GM18505 (cell line): ENCODE measurements around the gene BMP4.

Source experiments
- ATAC-seq: cut with Tn5 transposase; IDR thresholded peaks from one replicate; pipeline ENCODE4 v1.9.1; 2021; ENCODE audit not compliant: unreplicated experiment
- POLR2A ChIP-seq: IDR thresholded peaks from 4 replicates; pipeline ENCODE4 v1.6.1; 2011; ENCODE audit warnings: borderline replicate concordance; ENCODE audit not compliant: insufficient read depth, insufficient read length; ENCODE audit errors: extremely low read depth

Gene BMP4

DNA sequence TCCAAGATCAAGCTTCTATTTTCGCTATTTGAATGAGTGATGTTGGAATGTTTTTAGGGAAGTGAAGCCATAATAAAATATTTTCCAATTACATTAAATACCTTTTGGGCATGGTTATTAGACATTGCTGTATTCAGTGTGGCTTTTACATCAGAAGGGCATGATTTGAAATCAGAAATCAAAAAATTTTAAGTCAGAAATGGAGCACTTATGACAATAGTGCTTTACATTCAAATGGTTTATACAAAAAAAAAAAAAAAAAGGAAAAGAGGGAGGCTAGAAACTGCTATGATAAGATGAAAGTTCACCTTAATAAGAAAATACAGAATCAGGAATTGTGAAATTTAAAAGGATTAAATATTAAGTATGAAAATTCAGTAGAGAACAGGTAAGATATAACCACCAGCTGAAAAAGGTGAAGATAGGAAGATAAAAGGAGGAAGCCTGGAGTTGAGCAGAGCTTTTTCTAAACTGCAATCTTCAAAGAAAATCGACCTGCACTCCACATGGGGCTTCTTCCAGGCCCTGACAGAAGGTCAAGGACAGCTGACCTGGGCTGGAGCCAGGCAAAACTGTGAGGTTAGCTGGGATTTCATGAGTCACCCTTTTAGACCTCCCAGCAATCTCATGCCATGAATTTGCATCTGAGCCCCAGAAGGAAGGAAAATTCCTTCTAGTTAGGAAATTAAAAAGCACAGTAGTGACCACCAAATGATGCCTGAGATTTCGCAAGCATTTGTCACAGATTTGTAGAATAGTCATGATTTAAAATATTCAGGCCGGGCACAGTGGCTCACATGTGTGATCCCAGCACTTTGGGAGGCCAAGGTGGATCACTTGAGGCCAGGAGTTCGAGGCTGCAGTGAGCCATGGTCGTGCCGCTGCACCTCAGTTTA is 23.4 kb upstream of the BMP4 start:
- TF ChIP-seq POLR2A, result no peak
- ATAC-seq, result no peak

DNA sequence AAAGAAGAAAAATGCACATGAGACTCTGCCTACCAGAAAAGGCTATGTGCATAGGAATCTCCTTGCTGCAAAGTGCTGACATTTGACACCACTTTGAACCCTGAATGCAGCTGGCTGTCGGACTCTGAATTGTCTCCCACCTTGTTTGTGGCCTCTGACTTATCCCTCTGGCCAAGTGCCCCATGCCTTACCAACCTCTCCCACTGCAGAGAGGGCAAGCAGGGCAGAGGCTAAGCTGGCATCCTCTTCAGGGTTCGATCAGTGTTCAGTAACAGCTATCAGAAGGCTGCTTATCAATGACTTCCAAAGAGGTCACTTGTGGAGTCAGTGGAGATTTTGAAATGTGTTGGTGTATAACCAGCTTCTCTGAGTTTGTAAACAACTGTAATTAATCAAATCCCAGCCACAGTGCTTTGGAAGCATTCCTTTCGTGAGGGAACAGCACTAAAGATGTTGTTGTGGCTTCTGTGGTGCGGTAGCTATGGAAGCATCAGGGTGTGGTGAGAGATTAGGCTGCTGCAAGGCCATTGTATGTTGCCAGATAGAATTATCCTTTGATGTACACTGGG is 22.6 kb upstream of the BMP4 start:
- no peak for TF ChIP-seq POLR2A
- ATAC-seq, result no peak

DNA sequence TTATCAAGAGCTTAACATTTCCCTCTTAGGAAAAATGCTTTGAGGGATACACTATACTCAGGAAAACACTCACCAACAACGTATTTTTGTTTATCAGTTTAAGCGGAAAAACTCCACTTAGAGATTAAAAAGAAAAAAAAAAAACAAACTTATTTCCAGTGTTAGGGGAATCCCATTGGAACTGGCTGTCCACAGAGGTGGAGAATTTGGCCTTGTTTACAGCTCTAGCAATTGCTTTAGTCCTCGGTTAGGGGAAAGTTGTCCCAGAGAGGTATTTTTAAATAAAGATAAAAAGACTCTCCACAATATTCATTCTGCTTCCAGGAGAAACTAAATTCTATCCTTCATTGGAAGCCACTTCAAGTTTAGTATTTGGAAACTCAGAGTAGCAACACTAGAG is 21.6 kb upstream of the BMP4 start:
- no peak for ATAC-seq
- no peak for TF ChIP-seq POLR2A

DNA sequence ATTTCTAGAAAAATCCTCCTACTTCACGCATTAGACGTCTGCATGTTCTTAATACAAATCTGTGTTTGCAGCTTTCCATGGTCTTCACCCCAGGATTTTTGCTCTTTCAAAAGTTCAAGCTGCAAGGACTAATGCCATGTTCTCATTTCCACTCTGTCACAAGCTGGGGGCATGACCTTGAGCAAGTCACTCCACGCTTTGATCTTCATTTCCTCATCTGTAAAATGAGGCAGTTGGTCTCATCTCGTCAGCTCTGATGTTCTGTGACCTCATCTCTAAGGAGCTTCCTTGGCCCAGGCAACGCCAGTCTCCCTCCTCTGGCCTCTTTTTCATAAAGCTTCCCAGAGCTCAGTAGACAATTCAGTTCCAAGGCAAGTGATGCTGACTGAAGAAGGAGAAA is 18.8 kb upstream of the BMP4 start:
- no peak for TF ChIP-seq POLR2A
- no peak for ATAC-seq

DNA sequence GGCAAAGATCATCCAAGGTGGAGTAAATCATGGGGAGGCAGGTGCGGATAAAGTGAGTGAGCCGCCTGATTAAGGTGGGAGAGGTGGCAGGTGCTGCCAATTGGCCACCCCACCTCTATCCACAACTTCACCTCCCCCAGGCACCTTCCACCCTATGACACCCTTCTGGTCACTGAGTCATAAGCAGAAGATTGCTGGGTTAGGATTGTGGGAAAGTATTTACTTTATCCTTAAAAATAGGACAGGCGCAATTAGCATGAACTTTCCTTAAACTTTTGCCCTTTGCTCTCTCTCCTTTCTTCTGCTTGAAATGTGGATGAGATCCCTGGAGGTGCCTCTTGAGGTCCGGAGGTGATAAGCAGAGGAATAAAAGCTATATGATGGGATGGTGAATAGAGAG is 14.9 kb upstream of the BMP4 start:
- TF ChIP-seq POLR2A, result no peak
- ATAC-seq, result no peak

DNA sequence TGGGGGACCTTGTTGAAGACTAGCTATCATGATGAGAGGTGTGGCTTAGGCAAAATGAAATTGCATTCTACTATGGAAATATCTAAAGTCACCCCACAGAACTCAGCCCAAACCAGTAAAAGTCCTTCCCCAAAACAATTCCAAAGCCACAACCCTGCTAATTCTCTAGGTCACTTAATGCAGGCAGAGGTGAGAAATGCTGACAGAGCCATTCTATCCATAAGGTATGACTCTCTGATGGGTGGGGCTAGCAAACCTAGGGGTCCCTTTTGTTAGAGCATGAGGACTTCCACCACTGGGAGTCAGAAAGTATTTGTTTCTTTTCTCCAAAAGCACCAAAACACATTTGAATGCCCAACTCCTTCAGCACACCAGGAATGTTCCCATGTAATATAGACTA is 12.7 kb upstream of the BMP4 start:
- no peak for TF ChIP-seq POLR2A
- no peak for ATAC-seq

DNA sequence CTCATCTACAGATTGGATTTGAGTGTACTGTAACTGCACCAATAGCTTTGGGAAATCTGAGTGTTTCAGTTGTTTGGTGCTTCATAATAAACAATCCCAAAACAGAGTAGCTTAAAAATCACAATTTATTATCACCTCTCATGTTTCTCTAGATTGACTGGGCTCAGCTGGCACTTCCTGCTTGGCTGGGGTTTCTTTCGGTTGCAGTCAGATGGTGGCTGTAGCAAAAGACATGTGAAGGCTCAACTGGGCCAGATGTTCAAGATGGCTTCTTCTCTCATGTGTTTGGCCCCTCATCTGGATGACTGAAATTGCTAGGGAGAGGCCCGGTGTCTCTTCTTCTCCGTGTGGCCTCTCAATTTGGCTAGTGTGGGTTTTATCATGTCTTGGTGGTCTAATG is 12.1 kb upstream of the BMP4 start:
- no peak for ATAC-seq
- no peak for TF ChIP-seq POLR2A

DNA sequence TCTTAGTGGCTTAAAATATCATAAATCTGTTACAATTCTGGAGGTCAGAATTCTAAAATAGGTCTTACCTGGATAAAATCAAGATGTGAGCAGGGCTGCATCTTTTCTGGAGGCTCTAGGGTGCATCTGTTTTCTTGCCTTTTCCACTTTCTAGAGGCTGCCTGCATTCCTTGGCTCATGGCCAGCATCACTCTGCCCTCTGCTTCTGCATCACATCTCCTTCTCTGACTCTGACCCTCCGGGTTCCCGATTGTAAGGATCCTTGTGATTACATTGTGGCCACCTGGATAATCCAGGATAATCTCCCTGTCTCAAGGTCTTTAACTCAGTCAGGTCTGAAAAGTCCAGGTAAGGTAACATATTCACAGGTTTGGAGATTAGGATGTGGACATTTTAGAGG is 11.0 kb upstream of the BMP4 start:
- no peak for ATAC-seq

DNA sequence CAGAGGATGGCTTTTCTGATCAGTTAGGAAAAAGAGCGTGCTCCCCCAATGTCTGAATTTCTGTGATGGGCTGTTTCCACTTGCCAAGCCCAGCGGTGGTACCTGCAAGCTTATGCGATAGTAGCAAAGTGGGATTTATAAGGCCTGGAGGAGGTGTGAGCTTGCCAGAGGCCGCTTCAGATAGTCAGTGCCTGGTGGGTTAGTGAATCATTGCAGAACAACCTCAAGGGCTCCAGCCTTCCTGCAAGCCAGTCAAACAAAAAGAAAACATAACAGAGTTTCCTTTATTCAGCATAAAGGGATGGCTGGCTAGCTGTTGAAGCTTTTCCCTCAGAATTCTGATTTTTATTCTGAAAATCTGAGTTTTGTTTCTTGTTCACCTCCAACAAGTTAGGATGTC is 7.6 kb upstream of the BMP4 start:
- no peak for TF ChIP-seq POLR2A
- no peak for ATAC-seq

More for the DNA sequence above, 11.0 kb upstream of the BMP4 start:
- TF ChIP-seq POLR2A, result no peak

DNA sequence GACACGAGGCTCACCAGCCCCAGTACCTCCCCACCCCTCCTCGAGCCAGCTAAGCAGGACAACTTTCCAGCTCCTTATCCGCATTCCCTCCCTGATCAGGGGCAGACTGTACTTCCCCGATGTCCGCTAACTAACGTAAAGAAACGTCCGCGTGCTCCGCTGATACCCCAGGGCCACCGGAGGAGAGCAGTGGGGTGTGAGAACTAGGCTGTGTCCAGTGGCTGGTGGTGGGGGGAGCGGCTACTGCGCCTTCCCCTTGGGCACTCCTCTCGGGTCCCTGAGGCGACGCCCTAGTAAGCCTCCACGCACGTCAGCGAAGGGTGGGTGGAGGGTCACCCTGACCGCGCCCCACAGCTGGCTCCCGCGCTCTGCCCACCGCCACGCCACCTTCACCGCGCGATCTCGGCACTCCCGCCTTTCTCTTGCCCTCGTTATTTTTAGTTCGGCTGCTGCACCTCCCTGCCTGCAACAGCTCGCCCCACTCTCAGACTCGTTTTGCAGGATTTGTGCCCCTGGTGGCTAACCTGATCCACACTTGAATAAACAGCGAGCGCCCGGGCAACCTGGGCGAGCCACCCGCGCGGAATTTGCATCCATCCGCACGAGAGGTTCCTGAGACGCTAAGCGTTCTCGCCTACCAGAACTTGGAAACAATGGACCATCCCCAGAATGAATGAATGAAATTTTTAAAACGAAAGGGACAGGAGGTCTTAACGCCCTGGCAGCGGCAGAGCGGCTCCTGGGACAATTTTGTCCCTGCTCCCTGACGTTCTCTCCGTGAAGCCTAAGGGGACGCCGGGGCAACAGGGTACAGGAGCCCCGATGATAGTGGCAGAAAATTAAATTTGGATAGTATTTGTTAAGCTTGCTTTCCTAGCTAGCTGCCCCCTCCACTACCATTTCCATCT is 6.9 kb upstream of the BMP4 start:
- no peak for ATAC-seq
- no peak for TF ChIP-seq POLR2A

DNA sequence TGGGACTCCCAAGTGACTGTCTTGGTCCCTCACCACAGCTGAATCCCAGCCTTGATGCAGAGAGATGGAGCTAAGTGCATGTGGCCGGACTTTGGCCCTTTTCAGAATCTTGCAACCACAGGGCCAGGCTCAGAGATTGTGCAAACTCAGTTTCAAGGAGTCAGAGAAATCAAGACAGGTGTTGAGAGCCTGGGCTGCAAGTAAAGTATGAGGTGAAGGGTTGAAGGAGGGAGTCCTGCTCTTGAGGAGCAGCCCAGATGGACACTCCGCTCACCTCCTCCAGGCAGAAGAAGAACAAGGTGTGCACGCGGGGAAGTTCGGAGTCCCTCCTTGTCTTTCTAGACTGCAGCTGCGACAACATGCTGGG is 6.3 kb upstream of the BMP4 start:
- ATAC-seq, result no peak
- TF ChIP-seq POLR2A, result no peak

DNA sequence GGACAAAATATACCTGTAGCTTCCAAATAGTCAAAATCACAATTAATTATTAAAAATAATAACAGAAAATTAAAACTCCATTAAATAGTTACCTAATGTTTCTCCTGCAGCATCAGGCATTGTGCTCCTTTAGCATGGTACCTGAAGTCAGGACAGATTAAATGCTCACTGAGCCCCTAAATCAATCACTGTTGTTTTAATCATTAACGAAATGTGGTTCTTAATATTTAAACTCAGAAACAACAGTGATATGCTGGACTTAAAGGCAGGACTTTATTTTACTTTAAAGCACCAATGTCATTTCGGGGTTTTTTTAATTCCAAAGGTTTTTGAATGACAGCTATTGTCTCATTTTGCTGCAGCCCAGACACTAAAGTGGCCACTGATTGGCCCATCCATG is 2.0 kb upstream of the BMP4 start:
- no peak for TF ChIP-seq POLR2A
- ATAC-seq, result no peak

DNA sequence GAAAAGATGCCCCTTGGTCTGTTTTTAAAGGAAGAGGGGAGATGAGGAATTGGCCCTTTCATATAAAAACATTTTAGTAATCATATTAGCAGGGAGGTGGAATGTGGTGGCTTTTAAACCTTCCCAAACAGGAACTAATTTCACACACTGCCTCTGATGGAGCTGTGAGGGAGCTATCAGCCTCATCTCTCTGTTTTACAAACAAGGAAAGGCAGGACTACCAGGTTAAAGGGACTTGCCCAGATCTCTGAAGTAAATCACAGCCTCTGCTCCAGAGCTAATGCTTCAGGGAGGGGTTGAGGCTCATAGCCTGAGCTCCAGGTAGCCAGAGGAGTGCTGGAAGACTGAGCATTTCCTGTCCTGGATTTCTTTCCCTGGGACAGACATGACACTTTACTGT is 1.1 kb upstream of the BMP4 start:
- ATAC-seq, result no peak

More for the DNA sequence above, 1.1 kb upstream of the BMP4 start:
- TF ChIP-seq POLR2A, result no peak
